D721Med (cell line): Measurements from ENCODE around the gene GRK5.
"Not testable (repeated sequence)": the region's sequence is repeated elsewhere in the genome, so short reads cannot be mapped to it uniquely, and the experiment has no call there.

ENCODE experiments used
- DNase-seq: peaks from one replicate; pipeline ENCODE4 v3.0.0; 2011; ENCODE audit warnings: low spot score; ENCODE audit not compliant: insufficient read length
- FAIRE-seq: peaks from 2 replicates; lab custom pipeline; 2011; peaks lifted over from hg19 to GRCh38; lab: Jason Lieb, UNC
- CTCF ChIP-seq: IDR thresholded peaks from 2 replicates; pipeline ENCODE4 v1.5.1; 2012; ENCODE audit warnings: mild to moderate bottlenecking, control low read depth; ENCODE audit not compliant: insufficient read depth; ENCODE audit errors: missing control alignments

Gene GRK5

GRCh38 chr10:119265691-119266090, 58.3 kb downstream of the GRK5 start:
- FAIRE-seq (no peak), DNase-seq (no peak)
- TF ChIP-seq CTCF = no peak

GRCh38 chr10:119267384-119267783, 60.0 kb downstream of the GRK5 start:
- no peak for TF ChIP-seq CTCF
- FAIRE-seq (no peak), DNase-seq (no peak)

- DNase-seq (no peak), FAIRE-seq (no peak)
- no peak for TF ChIP-seq CTCF
Measured at GRCh38 chr10:119268428-119268827, 61.1 kb downstream of the GRK5 start.

- FAIRE-seq (no peak), DNase-seq (no peak)
- no peak for TF ChIP-seq CTCF
Measured at GRCh38 chr10:119268871-119269506, 61.6 kb downstream of the GRK5 start.

GRCh38 chr10:119269737-119270136, 62.4 kb downstream of the GRK5 start:
- FAIRE-seq (no peak), DNase-seq (no peak)
- TF ChIP-seq CTCF = no peak

GRCh38 chr10:119270762-119271366, 63.5 kb downstream of the GRK5 start:
- FAIRE-seq (no peak), DNase-seq (no peak)
- no peak for TF ChIP-seq CTCF

- DNase-seq, FAIRE-seq: not testable (repeated sequence)
Measured at GRCh38 chr10:119272338-119272734, 65.0 kb downstream of the GRK5 start.

- FAIRE-seq (no peak), DNase-seq (no peak)
- no peak for TF ChIP-seq CTCF
Measured at GRCh38 chr10:119272736-119273135, 65.4 kb downstream of the GRK5 start.
